A172 (cell line): Measurements from ENCODE around the gene MYO10. TPM values are rescaled to one million over a fixed set of nuclear protein-coding genes. Genes with fewer than 3 reads are reported as not detected.

Experiments
- DNase-seq: peaks from one replicate; pipeline ENCODE4 v3.0.0-alpha.2; 2015; ENCODE audit warnings: low spot score
- total RNA-seq: library from RNA; depleted of rRNA; stranded (reverse); fragments of >200 nt; shearing (Covaris generic); gene quantifications from 2 replicates; pipeline ENCODE4 v1.2.3, GENCODE V29; 2014

MYO10 gene
- total RNA-seq, 1 experiment from 2014 or later = 9.4 TPM

DNA sequence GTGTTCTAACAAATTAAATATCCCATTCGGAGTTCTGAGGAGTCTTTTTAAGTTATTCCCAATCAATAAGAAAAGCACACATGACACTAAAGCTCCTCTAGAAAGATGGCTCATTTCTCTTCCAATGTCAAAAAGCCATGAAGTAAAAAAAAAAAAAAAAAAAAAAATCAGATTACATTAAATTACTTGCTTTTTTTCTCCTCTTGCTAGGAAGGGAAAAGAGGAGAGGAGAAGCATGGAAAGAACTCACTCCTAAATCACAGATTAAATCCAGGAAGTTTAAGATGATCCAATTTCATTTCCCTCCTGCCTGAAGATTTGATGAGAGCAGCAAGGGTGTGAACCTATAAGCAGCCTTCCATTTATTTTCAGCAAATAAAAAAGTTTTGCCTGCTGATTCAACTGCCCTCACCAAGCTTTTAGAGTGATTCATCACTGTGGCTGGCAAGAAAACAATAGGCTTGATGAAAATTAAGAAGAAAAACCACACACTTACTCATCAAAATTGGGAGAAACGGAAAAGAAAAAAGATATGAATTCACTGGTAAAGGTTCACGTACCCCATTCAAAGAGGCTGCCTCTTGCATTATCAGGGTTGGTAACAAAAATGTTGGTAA lies 19.7 kb downstream of the MYO10 start:
- peak; percentile 95 for DNase-seq

DNA sequence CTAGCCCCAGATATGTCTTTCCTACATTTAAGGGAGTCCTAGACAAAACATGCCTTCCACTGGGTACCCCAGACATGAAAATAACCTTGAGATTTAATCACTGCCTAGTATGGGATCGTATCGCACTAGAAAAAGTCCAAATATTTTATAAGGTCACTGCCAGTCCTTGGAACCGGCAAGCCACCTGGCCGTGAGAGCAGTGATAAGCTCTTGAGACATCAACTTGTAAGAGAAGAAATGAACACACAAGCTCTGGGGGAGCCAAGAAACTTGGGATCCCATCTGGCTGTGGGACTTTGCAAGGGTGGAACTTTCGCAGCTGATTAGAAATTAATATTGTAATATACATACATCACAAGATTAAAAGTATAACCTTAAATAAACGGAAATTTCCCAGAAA lies 21.5 kb downstream of the MYO10 start:
- no peak for DNase-seq

DNA sequence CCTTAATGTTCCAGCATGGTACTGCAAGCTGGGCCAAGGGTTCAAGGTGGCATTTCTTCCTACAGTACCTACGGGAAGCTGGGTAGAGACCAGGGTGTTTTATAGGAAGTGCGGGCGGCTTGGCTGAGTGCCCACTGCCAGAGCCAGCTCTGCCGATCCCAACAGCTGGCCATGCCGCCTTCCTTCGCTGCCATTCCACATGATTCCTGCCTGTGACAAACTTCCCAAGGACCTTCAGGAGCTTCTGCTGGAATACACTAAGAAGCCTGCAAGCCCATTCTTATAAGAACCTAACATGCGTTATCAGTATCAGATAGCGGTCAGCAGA lies 22.0 kb downstream of the MYO10 start:
- no peak for DNase-seq

DNA sequence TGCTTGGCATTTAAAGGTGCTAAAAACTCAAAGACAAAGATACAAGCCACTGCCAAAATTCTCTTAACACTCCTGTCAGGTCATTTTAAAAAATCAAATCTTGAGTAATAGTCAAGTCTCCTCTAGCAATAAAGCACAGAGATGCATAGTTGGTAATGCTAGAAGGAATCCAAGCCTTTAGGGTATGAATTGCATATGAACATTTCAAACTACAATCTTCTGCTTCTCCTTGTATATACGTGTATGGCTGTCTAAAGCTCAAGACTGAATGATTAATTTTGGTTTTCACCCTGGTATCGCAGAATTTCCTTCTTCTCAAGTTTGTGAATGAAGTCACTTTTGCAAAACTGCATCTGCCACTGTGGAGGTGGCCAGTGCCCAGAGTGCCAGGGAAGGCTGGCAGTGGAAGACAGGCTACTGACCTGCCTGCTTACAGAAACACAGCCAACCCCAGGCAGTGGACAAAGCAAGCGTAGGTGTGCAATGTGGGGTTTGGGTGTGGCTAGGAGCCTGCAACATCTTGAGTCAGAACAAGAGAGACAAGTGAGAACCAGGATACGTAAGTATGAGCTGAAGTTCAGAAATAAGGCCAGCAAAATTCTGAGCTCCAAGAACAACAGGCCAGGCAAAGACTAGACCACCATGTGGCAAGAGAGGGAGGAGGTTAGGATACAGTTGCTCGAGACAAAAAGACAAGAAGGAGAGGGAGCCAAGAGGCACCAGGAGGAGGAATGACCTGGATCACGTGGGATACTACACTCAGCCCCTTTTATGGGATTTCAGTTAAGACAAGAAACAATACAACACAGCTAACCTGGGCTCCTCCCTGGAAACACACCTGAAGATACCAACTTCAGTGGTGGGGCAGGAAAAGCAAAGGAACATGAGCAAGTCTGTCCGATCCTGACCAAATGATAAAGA lies 22.6 kb downstream of the MYO10 start:
- DNase-seq = no peak

DNA sequence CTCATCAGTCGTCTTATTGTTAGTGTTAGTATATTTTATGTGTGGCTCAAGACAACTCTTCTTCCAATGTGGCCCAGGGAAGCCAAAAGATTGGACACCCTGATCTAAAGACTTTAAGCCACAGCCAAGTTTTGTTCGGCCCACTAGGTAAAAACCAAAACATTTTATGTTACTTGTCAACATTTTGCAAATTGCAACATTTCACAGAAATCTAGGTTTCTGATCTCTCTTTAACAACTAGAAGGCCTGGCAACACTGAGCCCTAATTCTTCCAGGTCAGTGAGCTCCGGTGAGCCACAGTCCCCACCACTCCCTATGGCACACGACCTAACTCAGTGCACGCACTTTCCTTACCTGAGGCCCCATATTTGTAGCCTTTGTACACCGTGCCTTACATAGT lies 24.0 kb downstream of the MYO10 start:
- no peak for DNase-seq

DNA sequence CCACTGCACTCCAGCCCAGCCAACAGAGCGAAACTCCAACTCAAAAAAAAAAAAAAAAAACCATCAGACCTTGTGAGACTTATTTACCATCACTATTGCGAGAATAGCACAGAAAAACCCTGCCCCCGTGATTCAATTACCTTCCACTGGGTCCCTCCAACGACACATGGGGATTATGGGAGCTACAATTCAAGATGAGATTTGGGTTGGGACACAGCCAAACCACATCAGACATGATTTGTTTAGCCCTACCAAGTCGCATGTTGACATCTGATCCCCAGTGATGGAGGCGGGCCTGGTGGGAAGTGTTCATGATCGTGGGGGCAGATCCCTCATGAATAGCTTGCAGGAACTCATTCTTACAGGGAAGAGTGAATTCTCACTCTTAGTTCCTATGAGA lies 26.6 kb downstream of the MYO10 start:
- no peak for DNase-seq

DNA sequence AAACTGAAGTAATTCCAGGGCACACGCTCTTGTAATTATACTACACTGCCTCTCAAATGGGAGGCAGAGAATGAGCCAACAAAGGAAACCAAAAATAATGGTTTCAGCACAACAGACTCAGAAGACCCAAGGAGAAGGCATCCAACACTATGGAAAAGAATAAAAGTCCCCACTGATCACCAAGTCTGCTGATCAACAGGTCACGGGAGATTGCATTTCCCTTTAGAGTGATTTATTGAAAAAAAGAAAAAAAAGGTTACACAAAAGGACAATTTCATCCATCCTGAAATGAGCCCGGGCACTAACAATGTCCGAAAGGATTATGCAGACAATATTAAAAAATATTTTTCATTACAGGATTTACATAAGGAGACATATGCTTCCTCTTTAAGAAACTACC lies 28.8 kb downstream of the MYO10 start:
- DNase-seq = no peak

DNA sequence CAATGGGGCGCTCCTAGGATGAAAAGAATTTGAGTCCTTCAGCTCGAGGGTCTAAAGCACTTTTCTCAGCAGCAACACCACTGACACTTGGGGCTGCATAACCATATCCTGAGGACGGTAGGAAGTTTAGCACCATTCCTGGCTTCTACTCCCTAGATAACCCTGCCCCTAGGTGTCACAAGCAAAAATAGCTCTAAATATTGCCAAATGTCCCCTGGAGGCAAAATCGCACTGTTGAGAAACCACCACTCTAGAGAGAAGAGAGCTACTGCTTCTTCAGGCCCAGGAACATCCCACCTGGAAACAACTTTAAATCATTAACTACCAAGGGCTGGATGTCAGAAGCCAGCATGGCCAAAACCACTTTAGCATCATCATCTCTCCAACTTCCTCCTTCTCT lies 29.8 kb downstream of the MYO10 start:
- DNase-seq = no peak

DNA sequence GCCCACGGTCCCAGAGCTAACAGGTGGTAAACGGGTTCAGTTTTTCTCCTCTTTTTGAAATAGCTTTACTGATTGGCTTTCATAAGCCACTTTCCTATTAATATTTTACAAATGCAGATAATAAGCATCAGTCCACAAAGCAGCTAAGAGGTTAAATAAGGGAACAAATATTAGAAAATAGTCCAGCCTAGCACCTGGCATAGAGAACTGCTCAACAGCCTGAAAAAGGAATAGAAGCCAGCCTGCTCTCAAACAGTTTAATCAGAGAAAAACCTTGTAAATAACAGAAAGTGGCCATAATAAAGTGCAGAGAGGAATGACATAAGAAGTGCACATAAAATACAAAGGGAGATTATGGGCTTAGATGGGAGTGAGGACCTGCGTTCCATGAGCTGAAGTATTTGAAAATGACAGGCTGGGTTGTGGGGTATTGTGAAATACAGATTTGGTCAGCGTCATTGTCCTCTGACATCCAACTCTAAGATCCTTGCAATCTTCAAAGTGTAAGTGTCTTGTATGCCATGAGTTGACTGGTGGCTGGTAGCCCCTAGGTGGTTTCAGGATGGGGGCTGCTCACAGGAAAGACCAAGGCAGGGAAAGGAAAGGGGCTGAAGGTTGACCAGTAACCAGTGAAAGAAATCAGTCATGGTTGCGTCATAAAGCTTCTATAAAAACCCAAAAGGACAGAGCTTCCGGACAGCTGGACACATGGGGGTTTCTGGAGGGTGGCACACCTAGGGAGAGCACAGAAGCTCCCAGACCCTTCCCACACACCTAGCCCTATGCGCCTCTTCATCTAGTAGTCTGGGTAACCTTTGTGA lies 32.4 kb downstream of the MYO10 start:
- no peak for DNase-seq

DNA sequence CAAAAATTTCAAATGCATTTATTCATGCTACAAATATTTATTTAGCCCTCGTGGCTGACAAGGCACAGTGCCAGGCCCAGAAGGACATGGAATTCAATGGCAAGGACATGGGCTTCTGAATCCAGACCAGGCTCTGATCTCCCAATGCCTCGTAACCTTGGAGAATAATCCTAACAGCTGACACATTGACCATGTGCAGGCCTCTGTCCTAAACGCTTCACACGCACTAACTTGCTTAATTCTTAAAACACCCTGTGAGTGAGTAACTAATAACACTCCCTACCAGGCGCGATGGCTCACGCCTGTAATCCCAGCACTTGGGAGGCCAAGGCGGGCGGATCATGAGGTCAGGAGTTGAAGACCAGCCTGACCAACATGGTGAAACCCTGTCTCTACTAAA lies 33.2 kb downstream of the MYO10 start:
- no peak for DNase-seq

DNA sequence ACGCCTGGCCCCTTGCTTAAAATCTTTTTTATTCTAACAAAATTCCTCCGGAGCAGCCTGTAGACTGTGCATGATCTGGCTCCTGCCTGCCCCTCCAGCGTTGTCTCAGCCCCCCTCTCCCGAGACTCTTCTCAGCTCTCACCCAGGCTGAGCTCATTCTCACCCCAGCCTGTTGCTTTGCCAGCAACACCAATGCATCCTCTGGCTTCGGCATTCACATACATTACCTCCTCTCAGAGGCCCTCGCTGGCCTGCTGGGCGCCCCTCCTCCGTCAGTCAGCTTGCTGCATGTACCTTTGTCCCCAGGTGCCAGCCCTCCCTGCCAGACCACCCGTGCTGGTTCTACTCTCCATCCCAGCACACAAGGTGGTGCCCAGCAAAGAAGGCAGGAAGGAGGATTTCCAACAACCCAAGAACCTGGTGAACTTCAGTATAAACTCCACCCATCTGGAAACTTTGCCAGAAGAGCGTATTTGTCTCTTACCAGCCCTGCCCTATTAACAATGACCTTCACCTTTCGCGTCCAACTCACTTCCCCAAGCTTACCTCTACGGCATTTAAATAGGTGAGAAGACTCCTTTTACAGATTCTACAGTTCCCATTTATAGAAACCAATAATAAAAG lies 35.0 kb downstream of the MYO10 start:
- no peak for DNase-seq

DNA sequence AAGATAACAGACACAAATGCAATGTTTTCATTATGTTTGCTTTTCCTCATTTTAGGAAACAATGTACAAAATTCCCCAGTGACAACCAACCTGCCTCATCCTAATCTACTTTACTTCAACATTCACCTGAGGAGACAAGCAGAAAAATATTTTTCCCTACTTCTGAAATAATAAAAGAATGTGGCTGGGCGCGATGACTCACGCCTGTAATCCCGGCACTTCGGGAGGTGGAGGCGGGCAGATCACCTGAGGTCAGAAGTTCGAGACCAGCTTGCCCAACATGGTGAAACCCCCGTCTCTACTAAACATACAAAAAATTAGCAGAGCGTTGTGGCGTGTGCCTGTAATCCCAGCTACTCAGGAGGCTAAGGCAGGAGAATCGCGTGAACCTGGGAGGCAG lies 36.9 kb downstream of the MYO10 start:
- DNase-seq = no peak

DNA sequence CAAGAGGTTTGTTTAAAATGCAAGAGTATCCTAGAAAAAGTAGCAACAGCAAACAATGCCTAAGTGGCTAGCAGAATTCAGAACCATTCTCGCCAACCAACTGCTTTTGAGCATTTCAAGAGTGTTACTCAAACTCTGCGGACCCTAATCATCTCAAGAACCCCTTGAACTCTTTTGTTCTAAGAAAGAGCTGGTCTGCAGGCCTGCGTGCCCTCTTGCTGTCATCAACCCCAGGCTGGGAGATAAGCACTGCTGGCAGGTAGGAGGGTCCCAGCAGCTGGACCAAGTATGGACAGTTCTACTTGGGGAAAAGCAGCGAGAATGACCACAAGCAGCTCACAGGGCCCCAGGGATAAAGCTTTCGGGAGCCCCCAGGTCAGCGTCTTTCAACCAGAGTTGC lies 38.3 kb downstream of the MYO10 start:
- no peak for DNase-seq

DNA sequence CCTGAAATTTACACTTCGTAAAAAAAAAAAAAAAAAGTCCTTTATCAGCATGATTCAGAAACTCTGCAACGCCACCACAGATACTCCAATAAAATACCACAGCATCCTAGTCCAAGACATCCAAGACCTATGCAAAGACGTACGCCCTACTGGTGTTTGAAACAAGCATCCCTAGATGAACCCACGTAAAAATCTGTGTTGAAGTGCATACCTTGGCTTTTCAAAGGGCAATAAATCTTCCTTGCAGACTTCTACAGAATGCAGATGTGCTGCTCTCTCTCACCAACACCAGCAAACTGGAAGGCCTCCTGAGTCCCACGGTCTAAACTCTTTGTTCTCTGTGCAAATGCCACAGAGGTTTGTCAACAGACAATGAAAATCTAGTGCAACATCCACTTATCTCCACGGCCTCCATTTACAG lies 38.8 kb downstream of the MYO10 start:
- peak; percentile 54 for DNase-seq

DNA sequence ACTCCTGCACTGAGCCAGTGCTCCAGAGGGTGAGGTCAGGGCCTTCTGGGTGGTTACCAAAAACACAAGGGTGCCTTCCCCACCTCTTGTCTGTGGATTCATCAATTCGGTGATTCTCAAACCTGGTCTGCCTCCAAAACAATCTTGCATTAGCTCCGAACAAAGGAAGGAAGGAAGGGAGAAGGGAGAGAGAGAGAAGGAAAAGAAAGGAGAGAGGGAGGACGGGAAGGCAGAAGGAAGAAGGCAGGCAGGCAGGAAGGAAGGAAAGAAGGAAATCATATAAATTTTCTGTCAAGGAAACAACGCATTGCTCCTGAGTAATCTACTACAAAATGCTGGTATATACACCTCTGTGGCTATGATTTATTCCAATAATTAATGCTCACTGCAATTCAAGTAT lies 39.3 kb downstream of the MYO10 start:
- no peak for DNase-seq

DNA sequence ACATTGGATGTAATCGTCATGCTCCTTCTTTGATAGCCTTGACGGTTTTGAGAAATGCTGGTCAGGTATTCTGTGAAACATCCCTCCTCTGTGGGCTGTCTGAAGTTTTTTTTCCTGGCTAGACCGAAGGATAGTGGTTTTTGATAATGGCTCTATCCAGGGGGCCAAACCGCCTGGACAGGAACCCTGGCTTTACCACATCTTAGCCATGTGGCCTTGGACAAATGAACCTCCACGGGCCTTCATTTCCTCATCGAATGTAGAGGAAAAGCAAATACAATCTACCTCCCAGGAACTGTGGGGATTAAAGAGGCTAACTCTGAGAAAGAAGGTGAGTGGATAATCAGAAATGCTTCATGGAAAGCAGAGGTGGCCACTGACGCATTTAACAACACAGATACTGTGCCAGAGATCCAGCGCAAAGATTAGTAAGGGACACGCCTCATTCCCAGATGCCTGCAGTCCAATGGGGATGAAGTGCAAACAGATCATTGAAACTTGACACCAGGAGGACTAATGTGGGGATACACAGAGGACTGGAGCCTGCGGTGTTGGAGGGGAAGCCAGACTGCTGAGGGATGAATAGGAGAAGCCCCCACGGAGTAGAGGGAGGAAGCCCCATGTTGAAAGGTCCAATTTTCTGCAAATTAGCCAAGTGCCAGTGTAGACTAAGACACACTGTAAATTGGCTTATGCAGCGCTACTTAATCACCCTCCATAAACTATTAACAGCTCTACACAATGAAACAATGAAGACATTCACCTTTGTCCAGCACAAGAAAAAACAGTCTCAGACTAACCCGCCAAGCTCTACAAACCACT lies 41.6 kb downstream of the MYO10 start:
- DNase-seq = peak; percentile 91

DNA sequence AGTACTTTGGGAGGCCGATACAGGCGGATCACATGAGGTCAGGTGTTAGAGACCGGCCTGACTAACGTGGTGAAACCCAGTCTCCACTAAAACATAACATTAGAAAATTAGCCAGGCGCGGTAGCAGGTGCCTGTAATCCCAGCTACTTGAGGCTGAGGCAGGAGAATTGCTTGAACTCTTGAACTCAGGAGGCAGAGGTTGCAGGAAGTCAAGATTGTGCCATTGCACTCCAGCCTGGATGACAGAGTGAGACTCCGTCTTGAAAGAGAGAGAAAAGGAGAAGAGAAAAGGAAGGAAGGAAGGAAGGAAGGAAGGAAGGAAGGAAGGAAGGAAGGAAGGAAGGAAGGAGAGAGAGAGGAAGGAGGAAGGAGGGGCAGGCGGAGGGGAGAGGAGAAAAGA lies 45.1 kb downstream of the MYO10 start:
- DNase-seq = no peak

DNA sequence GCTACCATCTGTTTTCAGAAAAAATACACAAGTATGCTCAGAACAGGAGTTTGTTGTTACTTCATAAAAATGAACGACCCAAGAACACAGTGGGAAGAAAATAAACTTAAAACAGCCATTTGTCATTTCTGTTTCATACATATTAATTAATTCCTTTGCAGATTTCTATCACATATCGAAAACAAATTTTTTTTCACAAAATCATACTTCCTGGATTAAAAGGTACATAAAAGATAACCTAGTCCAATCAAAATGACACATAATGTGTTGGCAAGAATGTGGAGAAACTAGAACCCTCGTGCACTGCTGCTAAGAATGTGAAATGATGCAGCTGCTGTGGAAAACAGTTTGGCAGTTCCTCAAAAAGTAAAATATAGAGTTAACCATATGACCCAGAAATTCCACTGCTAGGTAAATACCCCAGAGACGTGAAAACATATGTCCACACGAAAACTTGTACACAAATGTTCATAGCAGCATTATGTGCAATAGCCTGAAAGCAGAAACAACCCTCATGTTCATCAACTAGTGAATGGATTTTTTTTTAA lies 46.0 kb downstream of the MYO10 start:
- DNase-seq = peak; percentile 33

DNA sequence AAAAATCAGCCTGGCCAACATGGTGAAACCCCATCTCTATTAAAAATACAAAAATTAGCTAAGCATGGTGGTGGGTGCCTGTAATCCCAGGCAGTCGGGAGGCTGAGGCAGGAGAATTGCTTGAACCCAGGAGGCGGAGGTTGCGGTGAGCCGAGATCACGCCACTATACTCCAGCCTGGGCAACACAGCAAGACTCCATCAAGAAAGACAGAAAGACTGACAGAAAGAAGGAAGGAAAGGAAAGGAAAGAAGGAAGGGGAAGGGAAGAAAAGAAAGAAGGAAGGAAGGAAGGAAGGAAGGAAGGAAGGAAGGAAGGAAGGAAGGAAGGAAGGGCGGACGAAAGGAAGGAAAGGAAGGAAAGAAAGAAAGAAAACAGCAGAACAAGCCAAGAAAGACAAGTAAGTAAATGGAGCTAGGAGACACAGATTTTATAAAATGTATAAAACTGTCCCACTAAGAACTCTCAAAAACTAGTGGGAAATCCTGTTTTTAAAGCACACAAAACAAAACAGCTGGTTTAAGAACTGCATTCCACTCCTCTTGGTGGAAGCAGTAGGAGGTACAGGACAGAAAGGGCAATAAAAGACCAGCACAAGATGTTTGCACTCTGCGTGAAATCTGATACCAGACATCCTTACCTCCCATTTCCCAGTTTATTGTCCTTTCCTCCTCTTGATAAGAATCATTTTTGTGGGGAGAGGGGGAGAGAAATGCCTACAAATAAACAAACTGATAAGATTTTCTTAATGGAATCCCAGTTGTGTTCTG lies 46.7 kb downstream of the MYO10 start:
- DNase-seq = peak; percentile 64

DNA sequence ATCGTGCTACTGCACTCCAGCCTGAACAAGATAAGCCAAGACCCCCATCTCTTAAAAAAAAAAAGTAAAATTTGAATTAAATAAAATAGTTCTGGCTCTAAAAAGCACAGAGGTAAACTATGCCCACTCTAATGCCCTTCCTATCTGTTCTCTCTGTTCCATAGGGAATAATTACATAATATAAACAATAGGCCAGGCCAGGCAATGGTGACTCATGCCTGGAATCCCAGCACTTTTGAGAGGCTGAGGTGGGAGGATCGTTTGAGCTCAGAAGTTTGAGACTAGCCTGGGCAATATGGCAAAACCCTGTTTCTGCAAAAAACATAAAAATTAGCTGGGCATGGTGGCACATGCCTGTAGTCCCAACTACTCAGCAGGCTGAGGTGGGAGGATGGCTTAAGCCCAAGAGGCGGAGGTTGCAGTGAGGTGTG lies 47.4 kb downstream of the MYO10 start:
- DNase-seq = peak; percentile 56
